Transverse colon (tissue), 4 donors: ENCODE measurements around the gene YWHAQ. TPM values are rescaled to one million over a fixed set of nuclear protein-coding genes. Genes with fewer than 3 reads are reported as not detected.
"Not testable (repeated sequence)": the region's sequence is repeated elsewhere in the genome, so short reads cannot be mapped to it uniquely, and the experiment has no call there.

ENCODE experiments used
- DNase-seq: peaks from one replicate; pipeline ENCODE4 v3.0.0-alpha.2; 2019
- H3K27ac ChIP-seq, 4 donors: fragments of 200-600 bp; sonication (generic); 2 replicates each; pipeline ENCODE4 v1.5.1; 2016 to 2018; ENCODE audit warnings: inconsistent platforms in 4 of 4
- H3K27me3 ChIP-seq: fragments of 200-600 bp; sonication (generic); 2 replicates; pipeline ENCODE4 v1.5.1; 2017; ENCODE audit warnings: inconsistent platforms
- H3K36me3 ChIP-seq, 4 donors: fragments of 200-600 bp; sonication (generic); 2 replicates each; pipeline ENCODE4 v1.5.1; 2017 to 2019; ENCODE audit warnings: inconsistent platforms in 4 of 4
- H3K4me1 ChIP-seq, 4 donors: fragments of 200-600 bp; sonication (generic); 2 replicates each; pipeline ENCODE4 v1.5.1; 2017 to 2020; ENCODE audit warnings: inconsistent platforms in 4 of 4
- H3K4me3 ChIP-seq, 4 donors: fragments of 200-600 bp; sonication (generic); 1 replicate in 1 of 4; 2 replicates in 3 of 4; pipeline versions ENCODE4 v1.5.1 to v1.6.1; 2017 to 2019; ENCODE audit warnings: inconsistent platforms in 4 of 4
- H3K9me3 ChIP-seq, 2 donors: fragments of 200-600 bp; sonication (generic); 2 replicates each; pipeline ENCODE4 v1.5.1; 2017 to 2019; ENCODE audit warnings: inconsistent platforms in 2 of 2
- EP300 ChIP-seq: sonication (generic); formaldehyde crosslinking; IDR thresholded peaks from one replicate; pipeline ENCODE4 v1.6.1; 2017; ENCODE audit warnings: antibody characterized with exemption, low read depth
- POLR2A ChIP-seq: fragments of 450-650 bp; IDR thresholded peaks from one replicate; pipeline ENCODE4 v1.6.1; 2016; ENCODE audit warnings: antibody characterized with exemption, mild to moderate bottlenecking, moderate library complexity
- POLR2AphosphoS5 ChIP-seq, 3 donors: sonication (generic); formaldehyde crosslinking; IDR thresholded peaks; one replicate each; pipeline ENCODE4 v1.6.1; 2016; ENCODE audit warnings: antibody characterized with exemption in 3 of 3
- WGBS, 2 donors: methylation state at CpG; one replicate each; pipeline ENCODE4 v1.1.5; 2018; ENCODE audit warnings: low coverage in 1 of 2; 5-methylcytosine and 5-hydroxymethylcytosine counted together
- in situ Hi-C, 4 donors: fragments of 200-750 bp; cut with MboI; loops; one replicate each; pipeline versions ENCODE4 v1.15.0 to v1.15.1; 2017; ENCODE audit warnings: low sequenced_read_pairs in 3 of 4, low pct_ligation_motif_present in 1 of 4, low pct_unique_long_range_greater_than_20kb in 1 of 4
- intact Hi-C: fragments of 100-400 bp; cut with DNase I; formaldehyde crosslinking; loops from one replicate; pipeline ENCODE4 v1.15.1; 2023; ENCODE audit warnings: low total_unique reads
- total RNA-seq, 4 donors: library from RNA; depleted of rRNA; stranded (reverse); fragments of >200 nt; gene quantifications; one replicate each; pipeline ENCODE4 v1.1.0, GENCODE V29; 2016
- TF ChIP-seq, protein P1 (sequence below), 5 experiments: fragments of 200-600 bp in 3 of 5; fragments of 450-650 bp in 2 of 5; sonication (generic) in 3 of 5; IDR thresholded peaks; 1 replicate in 2 of 5; 2 replicates in 3 of 5; pipeline ENCODE4 v1.5.1; 2016 to 2017; ENCODE audit warnings: antibody characterized with exemption in 5 of 5, inconsistent platforms in 3 of 5, mild to moderate bottlenecking in 2 of 5, moderate library complexity in 1 of 5

YWHAQ gene
- total RNA-seq, 4 donors from 2014 or later, result 84.0 to 189 (median 145) TPM

DNA sequence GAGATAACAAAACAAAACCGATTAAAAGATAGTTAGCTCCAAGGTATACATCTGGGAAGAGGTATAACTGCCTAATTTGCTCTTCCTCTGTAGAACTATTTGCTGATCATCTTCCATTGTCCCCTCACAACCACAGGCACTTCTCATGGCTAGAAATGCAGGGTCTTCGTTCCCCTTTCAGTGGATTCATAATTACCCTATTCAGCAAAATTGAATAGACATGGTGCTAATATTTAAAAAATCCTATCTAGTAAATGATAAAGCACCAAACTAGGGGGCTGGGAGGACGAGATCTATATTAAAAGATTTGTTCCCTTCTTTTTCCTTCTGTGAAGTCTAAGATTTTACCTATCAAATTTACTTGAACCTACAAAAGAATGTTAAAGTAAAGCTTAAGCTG is 44.3 kb downstream of the YWHAQ start:
- Histone ChIP-seq H3K27me3 (no peaks in the 10 kb centered on the region), H3K4me3 (no peak overlapping the region), H3K27ac (no peak overlapping the region), H3K4me1 (no peaks in the 10 kb centered on the region), H3K9me3 (no peaks in the 10 kb centered on the region), H3K36me3 (peaks cover 0 to 48% (median 12%) of the 10 kb centered on the region in 4 donors)
- intact Hi-C loops (no loop called here), in situ Hi-C loops (no loop called here)
- TF ChIP-seq POLR2AphosphoS5 (IDR thresholded peaks at IDR 0.05), result no peak
- WGBS, 2 donors, result 85 to 96% methylated on average over 3 of the region's 3 CpGs
- DNase-seq, result no peak

DNA sequence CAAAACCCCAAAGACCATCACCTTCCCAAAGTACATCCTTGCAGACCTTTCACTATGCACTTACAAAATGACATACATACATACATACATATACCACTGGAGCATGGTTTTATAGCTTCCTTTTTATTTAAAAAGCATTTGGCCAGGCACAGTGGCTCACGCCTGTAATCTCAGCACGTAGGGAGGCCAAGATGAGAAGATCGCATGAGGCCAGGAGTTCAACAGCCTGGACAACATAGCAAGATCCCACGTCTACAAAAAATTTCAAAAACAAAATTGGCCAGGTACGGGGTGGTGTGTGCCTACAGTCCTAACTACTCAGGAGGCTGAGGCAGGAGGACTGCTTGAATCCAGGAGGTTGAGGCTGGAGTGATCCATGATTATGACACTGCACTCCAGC is 45.3 kb downstream of the YWHAQ start:
- peaks cover 0 to 41% (median 12%) of the 10 kb centered on the region in 4 donors for H3K36me3 ChIP-seq
- in situ Hi-C loops, result no loop called here

DNA sequence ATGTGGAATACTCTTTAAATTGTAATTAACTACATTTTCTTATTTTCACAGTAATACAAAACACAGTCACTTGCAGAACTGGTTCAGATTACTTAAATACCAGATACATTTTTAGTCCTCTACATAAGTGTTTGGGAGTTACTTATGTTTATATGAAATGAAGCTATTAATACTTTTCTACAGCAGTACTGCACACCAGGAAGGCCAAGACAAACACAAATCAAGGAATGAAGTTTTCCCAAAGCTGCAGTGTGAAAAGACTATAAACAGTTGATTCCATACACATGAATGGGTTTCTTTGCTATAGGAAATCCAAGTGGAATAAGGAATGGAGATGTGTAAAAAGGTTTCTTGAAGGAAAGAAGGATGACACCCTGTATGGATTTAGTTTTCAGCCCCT is 45.9 kb downstream of the YWHAQ start:
- H3K4me3 ChIP-seq, H3K4me1 ChIP-seq, in situ Hi-C loops, H3K27me3 ChIP-seq, intact Hi-C loops, DNase-seq, H3K27ac ChIP-seq, H3K9me3 ChIP-seq: not testable (repeated sequence)
- peaks cover 0 to 38% (median 12%) of the 10 kb centered on the region in 4 donors for H3K36me3 ChIP-seq

More for the DNA sequence above, 45.3 kb downstream of the YWHAQ start:
- intact Hi-C loops, result no loop called here
- 82 to 99% methylated on average over 3 to 5 of the region's 5 CpGs for WGBS, 2 donors
- H3K4me3 ChIP-seq, result no peak overlapping the region
- H3K9me3 ChIP-seq, result no peaks in the 10 kb centered on the region
- no peaks in the 10 kb centered on the region for H3K4me1 ChIP-seq
- H3K27me3 ChIP-seq, result no peaks in the 10 kb centered on the region
- DNase-seq, result no peak
- no peak overlapping the region for H3K27ac ChIP-seq
- no peak for TF ChIP-seq EP300
- TF ChIP-seq, protein P1, sequence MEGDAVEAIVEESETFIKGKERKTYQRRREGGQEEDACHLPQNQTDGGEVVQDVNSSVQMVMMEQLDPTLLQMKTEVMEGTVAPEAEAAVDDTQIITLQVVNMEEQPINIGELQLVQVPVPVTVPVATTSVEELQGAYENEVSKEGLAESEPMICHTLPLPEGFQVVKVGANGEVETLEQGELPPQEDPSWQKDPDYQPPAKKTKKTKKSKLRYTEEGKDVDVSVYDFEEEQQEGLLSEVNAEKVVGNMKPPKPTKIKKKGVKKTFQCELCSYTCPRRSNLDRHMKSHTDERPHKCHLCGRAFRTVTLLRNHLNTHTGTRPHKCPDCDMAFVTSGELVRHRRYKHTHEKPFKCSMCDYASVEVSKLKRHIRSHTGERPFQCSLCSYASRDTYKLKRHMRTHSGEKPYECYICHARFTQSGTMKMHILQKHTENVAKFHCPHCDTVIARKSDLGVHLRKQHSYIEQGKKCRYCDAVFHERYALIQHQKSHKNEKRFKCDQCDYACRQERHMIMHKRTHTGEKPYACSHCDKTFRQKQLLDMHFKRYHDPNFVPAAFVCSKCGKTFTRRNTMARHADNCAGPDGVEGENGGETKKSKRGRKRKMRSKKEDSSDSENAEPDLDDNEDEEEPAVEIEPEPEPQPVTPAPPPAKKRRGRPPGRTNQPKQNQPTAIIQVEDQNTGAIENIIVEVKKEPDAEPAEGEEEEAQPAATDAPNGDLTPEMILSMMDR (IDR thresholded peaks at IDR 0.05), result no peak
- TF ChIP-seq POLR2A, result no peak
- TF ChIP-seq POLR2AphosphoS5 (IDR thresholded peaks at IDR 0.05), result no peak

DNA sequence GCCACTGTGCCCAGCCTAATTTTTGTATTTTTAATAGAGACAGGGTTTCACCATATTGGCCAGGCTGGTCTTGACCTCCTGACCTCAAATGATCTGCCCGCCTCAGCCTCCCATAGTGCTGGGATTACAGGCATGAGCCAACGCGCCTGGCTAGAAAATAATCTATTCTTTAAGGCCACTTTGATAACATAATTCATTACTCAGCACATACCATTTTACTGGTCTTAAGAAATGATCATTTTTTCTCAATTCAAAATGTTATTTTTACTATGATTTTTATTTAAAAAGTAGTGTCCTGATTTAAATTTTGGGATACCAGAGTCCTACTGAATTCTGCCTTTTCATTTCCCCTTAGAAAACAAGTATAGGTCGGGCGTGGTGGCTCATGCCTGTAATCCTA is 48.2 kb downstream of the YWHAQ start:
- intact Hi-C loops, result no loop called here
- peaks cover 0 to 29% (median 8%) of the 10 kb centered on the region in 4 donors for H3K36me3 ChIP-seq

DNA sequence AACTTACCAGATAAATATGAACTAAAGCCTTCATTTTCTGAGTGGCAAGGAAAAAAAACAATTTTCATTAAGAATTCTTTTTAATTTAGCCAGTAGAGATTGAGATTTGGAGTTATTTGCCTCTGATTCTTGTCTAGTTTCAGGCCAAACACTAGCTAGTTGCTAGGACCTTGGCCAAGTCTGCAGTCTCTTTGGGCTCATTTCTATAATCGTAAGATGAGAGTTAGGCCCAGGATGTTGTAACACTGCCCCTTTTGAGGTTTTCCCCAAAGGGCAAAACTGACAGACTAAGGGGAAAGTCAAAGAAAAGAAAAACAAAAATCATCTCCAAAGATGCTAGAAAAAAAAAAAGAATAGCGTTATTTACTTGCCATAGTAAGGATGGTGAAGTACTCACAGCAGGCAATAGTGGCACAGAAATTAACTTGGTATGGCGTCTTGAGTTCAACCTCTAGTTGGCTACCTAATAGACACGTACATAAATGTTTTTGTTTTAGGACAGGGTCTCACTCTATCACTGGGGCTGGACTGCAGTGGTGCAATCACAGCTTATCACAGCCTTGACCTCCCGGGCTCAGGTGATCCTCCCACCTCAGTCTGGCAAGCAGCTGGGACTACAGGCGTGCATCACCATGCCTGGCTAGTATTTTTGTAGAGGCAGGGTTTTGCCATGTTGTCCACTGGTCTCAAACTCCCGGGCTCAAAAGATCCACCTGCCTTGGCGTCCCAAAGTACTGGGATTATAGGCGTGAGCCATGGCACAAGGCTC is 52.1 kb downstream of the YWHAQ start:
- H3K27ac ChIP-seq, result no peak overlapping the region
- intact Hi-C loops, result no loop called here
- H3K36me3 ChIP-seq, result no peaks in the 10 kb centered on the region
- no peaks in the 10 kb centered on the region for H3K27me3 ChIP-seq
- no peak for TF ChIP-seq POLR2A
- TF ChIP-seq EP300, result no peak
- TF ChIP-seq, protein P1 (IDR thresholded peaks at IDR 0.05), result no peak
- no peak for TF ChIP-seq POLR2AphosphoS5 (IDR thresholded peaks at IDR 0.05)
- no peak for DNase-seq
- in situ Hi-C loops, result no loop called here
- WGBS, 2 donors, result 86 to 87% methylated on average over 4 to 9 of the region's 9 CpGs
- no peaks in the 10 kb centered on the region for H3K9me3 ChIP-seq
- no peak overlapping the region for H3K4me3 ChIP-seq
- H3K4me1 ChIP-seq, result no peaks in the 10 kb centered on the region

More for the DNA sequence above, 48.2 kb downstream of the YWHAQ start:
- DNase-seq, result no peak
- H3K4me1 ChIP-seq, result no peaks in the 10 kb centered on the region
- TF ChIP-seq POLR2A, result no peak
- TF ChIP-seq POLR2AphosphoS5 (IDR thresholded peaks at IDR 0.05), result no peak
- no peak for TF ChIP-seq EP300
- TF ChIP-seq, protein P1 (IDR thresholded peaks at IDR 0.05), result no peak
- H3K4me3 ChIP-seq, result no peak overlapping the region
- 97 to 100% methylated on average over 5 of the region's 5 CpGs for WGBS, 2 donors
- H3K27me3 ChIP-seq, result no peaks in the 10 kb centered on the region
- H3K9me3 ChIP-seq, result no peaks in the 10 kb centered on the region
- no peak overlapping the region for H3K27ac ChIP-seq
- in situ Hi-C loops, result no loop called here
